GM23338 (cell line): ENCODE data around the gene CDKL1. TPM values are rescaled to one million over a fixed set of nuclear protein-coding genes. Genes with fewer than 3 reads are reported as not detected.

ENCODE experiments used
- ATAC-seq: fragments of 200-7000 bp; cut with Tn5 transposase; 3 replicates; pipeline ENCODE4 v1.9.1; 2020
- DNase-seq: peaks from one replicate; pipeline ENCODE4 v3.0.0-alpha.2; 2015; ENCODE audit warnings: low spot score
- H2AFZ ChIP-seq: fragments of 200-600 bp; sonication (generic); 2 replicates; pipeline ENCODE4 v1.8.0; 2016; ENCODE audit warnings: antibody characterized with exemption, mild to moderate bottlenecking, moderate library complexity
- H3F3A ChIP-seq: fragments of 200-600 bp; sonication (generic); replicated peaks from 2 replicates; pipeline ENCODE4 v1.8.0; 2017; ENCODE audit warnings: antibody characterized with exemption, mixed run types, low read depth
- H3K27ac ChIP-seq: fragments of 200-600 bp; sonication (generic); 2 replicates; pipeline ENCODE4 v1.6.1; 2016; ENCODE audit warnings: low read depth
- H3K27me3 ChIP-seq: fragments of 200-600 bp; sonication (generic); 2 replicates; pipeline ENCODE4 v1.8.0; 2016; ENCODE audit warnings: mild to moderate bottlenecking, mixed run types, moderate library complexity; ENCODE audit not compliant: insufficient read depth
- H3K36me3 ChIP-seq: fragments of 200-600 bp; sonication (generic); 2 replicates; pipeline ENCODE4 v1.8.0; 2016; ENCODE audit warnings: mild to moderate bottlenecking; ENCODE audit not compliant: insufficient read depth
- H3K4me1 ChIP-seq: fragments of 200-600 bp; sonication (generic); 2 replicates; pipeline ENCODE4 v1.8.0; 2016; ENCODE audit warnings: mild to moderate bottlenecking, moderate library complexity; ENCODE audit not compliant: insufficient read depth
- H3K4me2 ChIP-seq: fragments of 200-600 bp; sonication (generic); 2 replicates; pipeline ENCODE4 v1.7.1; 2017; ENCODE audit warnings: mixed run types
- H3K4me3 ChIP-seq: fragments of 200-600 bp; sonication (generic); 2 replicates; pipeline ENCODE4 v1.6.1; 2016; ENCODE audit warnings: mixed run types
- H3K79me2 ChIP-seq: fragments of 200-600 bp; sonication (generic); replicated peaks from 2 replicates; pipeline ENCODE4 v1.8.0; 2017; ENCODE audit warnings: mild to moderate bottlenecking; ENCODE audit not compliant: insufficient read depth
- H3K9me2 ChIP-seq: fragments of 200-600 bp; sonication (generic); 2 replicates; pipeline ENCODE4 v1.8.0; 2017; ENCODE audit not compliant: insufficient read depth
- H4K20me1 ChIP-seq: fragments of 200-600 bp; sonication (generic); replicated peaks from 2 replicates; pipeline ENCODE4 v1.8.0; 2017; ENCODE audit warnings: mild to moderate bottlenecking; ENCODE audit not compliant: insufficient read depth
- H3K27ac Mint-ChIP-seq: 2 replicates; pipeline ENCODE4 v1.8.0; 2020; ENCODE audit warnings: inconsistent platforms, mild to moderate bottlenecking, moderate library complexity, mixed read lengths
- H3K27me3 Mint-ChIP-seq: 3 replicates; pipeline ENCODE4 v1.8.0; 2022; ENCODE audit warnings: low read depth, mild to moderate bottlenecking, moderate library complexity, mixed read lengths, inconsistent platforms; ENCODE audit not compliant: insufficient read depth, poor library complexity
- H3K36me3 Mint-ChIP-seq: 3 replicates; pipeline ENCODE4 v1.8.0; 2021; ENCODE audit warnings: low read depth, mild to moderate bottlenecking, inconsistent platforms, moderate library complexity, mixed read lengths
- H3K4me1 Mint-ChIP-seq: 3 replicates; pipeline ENCODE4 v1.8.0; 2020; ENCODE audit warnings: mild to moderate bottlenecking, inconsistent platforms, mixed read lengths
- H3K4me3 Mint-ChIP-seq: 3 replicates; pipeline ENCODE4 v1.8.0; 2021; ENCODE audit warnings: moderate library complexity, mild to moderate bottlenecking, inconsistent platforms, mixed read lengths
- H3K9me3 Mint-ChIP-seq: 3 replicates; pipeline ENCODE4 v1.8.0; 2020; ENCODE audit warnings: moderate library complexity, mild to moderate bottlenecking, inconsistent platforms, mixed read lengths
- CREB1 ChIP-seq: fragments of 250-450 bp; sonication (Bioruptor Pico); IDR thresholded peaks from 2 replicates; pipeline ENCODE4 v1.5.0; 2020; ENCODE audit warnings: low read depth, mild to moderate bottlenecking, moderate library complexity
- EZH2 ChIP-seq: fragments of 200-600 bp; sonication (generic); IDR thresholded peaks from one replicate; pipeline ENCODE4 v1.8.0; 2017; ENCODE audit warnings: antibody characterized with exemption, mild to moderate bottlenecking, low read depth; ENCODE audit not compliant: unreplicated experiment
- EZH2phosphoT487 ChIP-seq: fragments of 200-600 bp; sonication (generic); IDR thresholded peaks from one replicate; pipeline ENCODE4 v1.8.1; 2018; ENCODE audit warnings: antibody characterized with exemption; ENCODE audit not compliant: unreplicated experiment
- JUNB ChIP-seq: IDR thresholded peaks from one replicate; pipeline ENCODE4 v1.6.1; 2016; ENCODE audit warnings: antibody characterized with exemption; ENCODE audit not compliant: unreplicated experiment
- NANOG ChIP-seq: IDR thresholded peaks from 2 replicates; pipeline ENCODE4 v1.6.1; 2016; ENCODE audit warnings: antibody characterized with exemption, borderline replicate concordance
- POLR2AphosphoS5 ChIP-seq: IDR thresholded peaks from 2 replicates; pipeline ENCODE4 v1.6.1; 2016; ENCODE audit warnings: antibody characterized with exemption, low read depth
- ZNF114 ChIP-seq: fragments of 250-450 bp; sonication (Bioruptor Pico); IDR thresholded peaks from 2 replicates; pipeline ENCODE4 v1.5.0; 2020; ENCODE audit warnings: mild to moderate bottlenecking, moderate library complexity
- ZNF331 ChIP-seq: fragments of 250-450 bp; sonication (Bioruptor Pico); IDR thresholded peaks from 2 replicates; pipeline ENCODE4 v1.5.0; 2020; ENCODE audit warnings: low read depth, mild to moderate bottlenecking, moderate library complexity
- polyA plus RNA-seq: library from polyadenylated mRNA; unstranded; fragments of >200 nt; fragmentation: Nextera tagmentation; extraction: Ambion mirVana; gene quantifications from 2 replicates; pipeline ENCODE4 v1.2.1, GENCODE V29; 2016
- total RNA-seq: library from RNA; depleted of rRNA; stranded (reverse); fragments of >200 nt; shearing (Covaris generic); gene quantifications from 2 replicates; pipeline ENCODE4 v1.2.3, GENCODE V29; 2014
- TF ChIP-seq, protein P1 (sequence below), 2 experiments: fragments of 200-600 bp in 1 of 2; sonication (generic) in 1 of 2; conservative IDR thresholded peaks; 2 replicates each; pipeline versions ENCODE4 v1.5.1 to v1.6.1; 2016 to 2017; ENCODE audit warnings: antibody characterized with exemption in 2 of 2, low read depth in 2 of 2, mild to moderate bottlenecking in 2 of 2, moderate library complexity in 1 of 2
- TF ChIP-seq, protein P2 (sequence below): IDR thresholded peaks from one replicate; pipeline ENCODE4 v1.6.1; 2018; ENCODE audit warnings: antibody characterized with exemption; ENCODE audit not compliant: unreplicated experiment

CDKL1 gene
- total and polyA plus RNA-seq, 2 experiments from 2014 or later = 0.52 TPM

GRCh38 chr14:50363714-50364111 lies 33.0 kb downstream of the CDKL1 start:
- Mint-ChIP-seq H3K4me3 (no peak overlapping the region), H3K9me3 (no peaks in the 10 kb centered on the region), H3K27ac (no peak overlapping the region)

GRCh38 chr14:50362764-50363713 lies 33.6 kb downstream of the CDKL1 start:
- Mint-ChIP-seq H3K27ac (no peak overlapping the region), H3K4me3 (no peak overlapping the region), H3K27me3 (peaks cover 5% of the 10 kb centered on the region), H3K36me3 (no peaks in the 10 kb centered on the region), H3K4me1 (no peaks in the 10 kb centered on the region; the same call in 2 of the 3 replicates), H3K9me3 (no peaks in the 10 kb centered on the region)
- Histone ChIP-seq H3K36me3 (no peaks in the 10 kb centered on the region), H3K79me2 (no peaks in the 10 kb centered on the region), H3K27me3 (no peaks in the 10 kb centered on the region), H3K4me3 (no peak overlapping the region), H3K4me2 (no peak overlapping the region), H3K4me1 (no peaks in the 10 kb centered on the region), H3K27ac (no peak overlapping the region), H3F3A (no peaks in the 10 kb centered on the region), H4K20me1 (no peaks in the 10 kb centered on the region), H3K9me2 (no peaks in the 10 kb centered on the region), H2AFZ (peak overlapping the region; percentile 23; the same call in 1 of the 2 replicates)
- ATAC-seq (no peak), DNase-seq (no peak)
- no peak for TF ChIP-seq ZNF114 (CRISPR knock-in tag)
- TF ChIP-seq NANOG = no peak
- TF ChIP-seq EZH2phosphoT487 = no peak
- TF ChIP-seq CREB1 = no peak
- no peak for TF ChIP-seq JUNB
- TF ChIP-seq EZH2 = no peak
- TF ChIP-seq POLR2AphosphoS5 = no peak
- no peak for TF ChIP-seq ZNF331 (CRISPR knock-in tag)
- TF ChIP-seq, protein P1, sequence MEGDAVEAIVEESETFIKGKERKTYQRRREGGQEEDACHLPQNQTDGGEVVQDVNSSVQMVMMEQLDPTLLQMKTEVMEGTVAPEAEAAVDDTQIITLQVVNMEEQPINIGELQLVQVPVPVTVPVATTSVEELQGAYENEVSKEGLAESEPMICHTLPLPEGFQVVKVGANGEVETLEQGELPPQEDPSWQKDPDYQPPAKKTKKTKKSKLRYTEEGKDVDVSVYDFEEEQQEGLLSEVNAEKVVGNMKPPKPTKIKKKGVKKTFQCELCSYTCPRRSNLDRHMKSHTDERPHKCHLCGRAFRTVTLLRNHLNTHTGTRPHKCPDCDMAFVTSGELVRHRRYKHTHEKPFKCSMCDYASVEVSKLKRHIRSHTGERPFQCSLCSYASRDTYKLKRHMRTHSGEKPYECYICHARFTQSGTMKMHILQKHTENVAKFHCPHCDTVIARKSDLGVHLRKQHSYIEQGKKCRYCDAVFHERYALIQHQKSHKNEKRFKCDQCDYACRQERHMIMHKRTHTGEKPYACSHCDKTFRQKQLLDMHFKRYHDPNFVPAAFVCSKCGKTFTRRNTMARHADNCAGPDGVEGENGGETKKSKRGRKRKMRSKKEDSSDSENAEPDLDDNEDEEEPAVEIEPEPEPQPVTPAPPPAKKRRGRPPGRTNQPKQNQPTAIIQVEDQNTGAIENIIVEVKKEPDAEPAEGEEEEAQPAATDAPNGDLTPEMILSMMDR (conservative IDR thresholded peaks at IDR 0.05; ENCODE audit: low read depth in 2 of 2) = no peak
- TF ChIP-seq, protein P2, sequence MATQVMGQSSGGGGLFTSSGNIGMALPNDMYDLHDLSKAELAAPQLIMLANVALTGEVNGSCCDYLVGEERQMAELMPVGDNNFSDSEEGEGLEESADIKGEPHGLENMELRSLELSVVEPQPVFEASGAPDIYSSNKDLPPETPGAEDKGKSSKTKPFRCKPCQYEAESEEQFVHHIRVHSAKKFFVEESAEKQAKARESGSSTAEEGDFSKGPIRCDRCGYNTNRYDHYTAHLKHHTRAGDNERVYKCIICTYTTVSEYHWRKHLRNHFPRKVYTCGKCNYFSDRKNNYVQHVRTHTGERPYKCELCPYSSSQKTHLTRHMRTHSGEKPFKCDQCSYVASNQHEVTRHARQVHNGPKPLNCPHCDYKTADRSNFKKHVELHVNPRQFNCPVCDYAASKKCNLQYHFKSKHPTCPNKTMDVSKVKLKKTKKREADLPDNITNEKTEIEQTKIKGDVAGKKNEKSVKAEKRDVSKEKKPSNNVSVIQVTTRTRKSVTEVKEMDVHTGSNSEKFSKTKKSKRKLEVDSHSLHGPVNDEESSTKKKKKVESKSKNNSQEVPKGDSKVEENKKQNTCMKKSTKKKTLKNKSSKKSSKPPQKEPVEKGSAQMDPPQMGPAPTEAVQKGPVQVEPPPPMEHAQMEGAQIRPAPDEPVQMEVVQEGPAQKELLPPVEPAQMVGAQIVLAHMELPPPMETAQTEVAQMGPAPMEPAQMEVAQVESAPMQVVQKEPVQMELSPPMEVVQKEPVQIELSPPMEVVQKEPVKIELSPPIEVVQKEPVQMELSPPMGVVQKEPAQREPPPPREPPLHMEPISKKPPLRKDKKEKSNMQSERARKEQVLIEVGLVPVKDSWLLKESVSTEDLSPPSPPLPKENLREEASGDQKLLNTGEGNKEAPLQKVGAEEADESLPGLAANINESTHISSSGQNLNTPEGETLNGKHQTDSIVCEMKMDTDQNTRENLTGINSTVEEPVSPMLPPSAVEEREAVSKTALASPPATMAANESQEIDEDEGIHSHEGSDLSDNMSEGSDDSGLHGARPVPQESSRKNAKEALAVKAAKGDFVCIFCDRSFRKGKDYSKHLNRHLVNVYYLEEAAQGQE = no peak

More at GRCh38 chr14:50363714-50364111, 33.0 kb downstream of the CDKL1 start:
- no peaks in the 10 kb centered on the region for H3K36me3 Mint-ChIP-seq
- H3K36me3 ChIP-seq = no peaks in the 10 kb centered on the region
- H3K4me1 ChIP-seq = no peaks in the 10 kb centered on the region
- no peak overlapping the region for H3K4me3 ChIP-seq
- H2AFZ ChIP-seq = no peak overlapping the region
- peaks cover 5% of the 10 kb centered on the region for H3K27me3 Mint-ChIP-seq
- ATAC-seq (no peak), DNase-seq (no peak)
- H3K27ac ChIP-seq = no peak overlapping the region
- H4K20me1 ChIP-seq = no peaks in the 10 kb centered on the region
- H3K9me2 ChIP-seq = no peaks in the 10 kb centered on the region
- H3F3A ChIP-seq = no peaks in the 10 kb centered on the region
- H3K4me1 Mint-ChIP-seq = no peaks in the 10 kb centered on the region
- no peak overlapping the region for H3K4me2 ChIP-seq
- H3K79me2 ChIP-seq = no peaks in the 10 kb centered on the region
- H3K27me3 ChIP-seq = no peaks in the 10 kb centered on the region
- no peak for TF ChIP-seq POLR2AphosphoS5
- no peak for TF ChIP-seq ZNF114 (CRISPR knock-in tag)
- no peak for TF ChIP-seq NANOG
- TF ChIP-seq, protein P2 = no peak
